ACC112 (cell line): ENCODE measurements around the gene ADAMTS18.
"Not testable (repeated sequence)": the region's sequence is repeated elsewhere in the genome, so short reads cannot be mapped to it uniquely, and the experiment has no call there.

Experiments used
- H2AFZ ChIP-seq: fragments of 200-600 bp; sonication (generic); one replicate; pipeline ENCODE4 v1.6.0; 2017; ENCODE audit warnings: antibody characterized with exemption, low read length; ENCODE audit not compliant: unreplicated experiment
- H3K27ac ChIP-seq: fragments of 200-600 bp; sonication (generic); 2 replicates; pipeline ENCODE4 v1.5.1; 2014; ENCODE audit warnings: low read depth, mild to moderate bottlenecking, antibody characterized with exemption, low read length, moderate library complexity
- H3K27me3 ChIP-seq: fragments of 200-600 bp; sonication (generic); 2 replicates; pipeline ENCODE4 v1.6.1; 2014; ENCODE audit warnings: mild to moderate bottlenecking, antibody characterized with exemption, low read length, moderate library complexity, mixed read lengths; ENCODE audit not compliant: insufficient read depth
- H3K36me3 ChIP-seq: fragments of 200-600 bp; sonication (generic); 2 replicates; pipeline ENCODE4 v1.6.1; 2016; ENCODE audit warnings: mild to moderate bottlenecking, antibody characterized with exemption, low read length, moderate library complexity, mixed read lengths; ENCODE audit not compliant: insufficient read depth
- H3K4me1 ChIP-seq: fragments of 200-600 bp; sonication (generic); one replicate; pipeline ENCODE4 v1.6.1; 2016; ENCODE audit warnings: low read length, mixed read lengths; ENCODE audit not compliant: insufficient read depth, unreplicated experiment, control insufficient read depth
- H3K4me3 ChIP-seq: fragments of 200-600 bp; sonication (generic); 2 replicates; pipeline ENCODE4 v1.5.1; 2014; ENCODE audit warnings: mild to moderate bottlenecking, low read depth, low read length
- H3K79me2 ChIP-seq: fragments of 200-600 bp; sonication (generic); one replicate; pipeline ENCODE4 v1.6.0; 2016; ENCODE audit warnings: low read length; ENCODE audit not compliant: control insufficient read depth, unreplicated experiment, insufficient read depth

The ADAMTS18 gene, protein sequence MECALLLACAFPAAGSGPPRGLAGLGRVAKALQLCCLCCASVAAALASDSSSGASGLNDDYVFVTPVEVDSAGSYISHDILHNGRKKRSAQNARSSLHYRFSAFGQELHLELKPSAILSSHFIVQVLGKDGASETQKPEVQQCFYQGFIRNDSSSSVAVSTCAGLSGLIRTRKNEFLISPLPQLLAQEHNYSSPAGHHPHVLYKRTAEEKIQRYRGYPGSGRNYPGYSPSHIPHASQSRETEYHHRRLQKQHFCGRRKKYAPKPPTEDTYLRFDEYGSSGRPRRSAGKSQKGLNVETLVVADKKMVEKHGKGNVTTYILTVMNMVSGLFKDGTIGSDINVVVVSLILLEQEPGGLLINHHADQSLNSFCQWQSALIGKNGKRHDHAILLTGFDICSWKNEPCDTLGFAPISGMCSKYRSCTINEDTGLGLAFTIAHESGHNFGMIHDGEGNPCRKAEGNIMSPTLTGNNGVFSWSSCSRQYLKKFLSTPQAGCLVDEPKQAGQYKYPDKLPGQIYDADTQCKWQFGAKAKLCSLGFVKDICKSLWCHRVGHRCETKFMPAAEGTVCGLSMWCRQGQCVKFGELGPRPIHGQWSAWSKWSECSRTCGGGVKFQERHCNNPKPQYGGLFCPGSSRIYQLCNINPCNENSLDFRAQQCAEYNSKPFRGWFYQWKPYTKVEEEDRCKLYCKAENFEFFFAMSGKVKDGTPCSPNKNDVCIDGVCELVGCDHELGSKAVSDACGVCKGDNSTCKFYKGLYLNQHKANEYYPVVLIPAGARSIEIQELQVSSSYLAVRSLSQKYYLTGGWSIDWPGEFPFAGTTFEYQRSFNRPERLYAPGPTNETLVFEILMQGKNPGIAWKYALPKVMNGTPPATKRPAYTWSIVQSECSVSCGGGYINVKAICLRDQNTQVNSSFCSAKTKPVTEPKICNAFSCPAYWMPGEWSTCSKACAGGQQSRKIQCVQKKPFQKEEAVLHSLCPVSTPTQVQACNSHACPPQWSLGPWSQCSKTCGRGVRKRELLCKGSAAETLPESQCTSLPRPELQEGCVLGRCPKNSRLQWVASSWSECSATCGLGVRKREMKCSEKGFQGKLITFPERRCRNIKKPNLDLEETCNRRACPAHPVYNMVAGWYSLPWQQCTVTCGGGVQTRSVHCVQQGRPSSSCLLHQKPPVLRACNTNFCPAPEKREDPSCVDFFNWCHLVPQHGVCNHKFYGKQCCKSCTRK (N-terminal part only)

DNA sequence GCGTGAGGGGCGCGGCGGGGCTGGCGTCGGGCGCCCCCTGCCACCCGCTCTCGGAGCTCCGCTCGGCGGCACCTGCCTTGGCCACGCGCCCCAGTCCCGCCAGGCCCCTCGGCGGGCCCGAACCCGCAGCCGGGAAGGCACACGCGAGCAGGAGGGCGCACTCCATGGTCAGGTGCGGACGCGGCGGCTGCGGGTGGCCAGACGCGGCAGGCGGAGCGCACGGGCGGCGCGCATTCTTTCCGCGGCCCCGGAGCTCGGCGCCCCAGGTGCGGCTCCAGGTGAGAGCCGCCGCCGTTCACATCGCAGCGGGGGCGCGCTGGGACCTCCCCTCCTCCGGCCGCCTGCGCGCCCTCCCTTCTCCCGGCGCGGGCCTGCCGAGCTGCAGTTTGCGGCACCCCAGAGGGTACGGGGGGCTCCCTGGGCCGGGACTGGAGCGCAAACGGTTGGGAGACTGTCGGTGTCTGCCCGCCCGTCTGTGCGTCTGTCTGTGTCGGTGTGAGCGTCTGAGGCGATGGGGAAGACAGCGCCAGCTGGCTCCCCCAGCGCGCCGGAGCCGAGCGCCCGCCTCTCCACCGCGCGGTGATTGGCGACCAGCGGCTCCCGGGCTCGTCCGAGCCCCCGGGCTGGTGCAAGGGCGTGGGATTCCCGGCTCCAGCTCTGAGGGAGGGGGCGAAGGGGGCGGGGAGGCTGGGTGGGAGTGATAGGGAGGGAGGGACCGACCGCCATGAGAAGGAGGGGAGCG is at the start of gene ADAMTS18:
ADAMTS18 (minus strand) TSS at position 505 of the 742 bp plus-strand sequence; CDS start at position 166, 339 bp downstream.
- H3K27ac ChIP-seq = no peak within 1 kb of the TSS
- H3K4me3 ChIP-seq = no peak within 1 kb of the TSS
- no peaks in the 10 kb centered on the region for H3K79me2 ChIP-seq
- peaks cover 92% of the 10 kb centered on the region for H3K27me3 ChIP-seq
- H3K4me1 ChIP-seq = no peaks in the 10 kb centered on the region
- no peaks in the 10 kb centered on the region for H3K36me3 ChIP-seq
- no peak within 1 kb of the TSS for H2AFZ ChIP-seq

DNA sequence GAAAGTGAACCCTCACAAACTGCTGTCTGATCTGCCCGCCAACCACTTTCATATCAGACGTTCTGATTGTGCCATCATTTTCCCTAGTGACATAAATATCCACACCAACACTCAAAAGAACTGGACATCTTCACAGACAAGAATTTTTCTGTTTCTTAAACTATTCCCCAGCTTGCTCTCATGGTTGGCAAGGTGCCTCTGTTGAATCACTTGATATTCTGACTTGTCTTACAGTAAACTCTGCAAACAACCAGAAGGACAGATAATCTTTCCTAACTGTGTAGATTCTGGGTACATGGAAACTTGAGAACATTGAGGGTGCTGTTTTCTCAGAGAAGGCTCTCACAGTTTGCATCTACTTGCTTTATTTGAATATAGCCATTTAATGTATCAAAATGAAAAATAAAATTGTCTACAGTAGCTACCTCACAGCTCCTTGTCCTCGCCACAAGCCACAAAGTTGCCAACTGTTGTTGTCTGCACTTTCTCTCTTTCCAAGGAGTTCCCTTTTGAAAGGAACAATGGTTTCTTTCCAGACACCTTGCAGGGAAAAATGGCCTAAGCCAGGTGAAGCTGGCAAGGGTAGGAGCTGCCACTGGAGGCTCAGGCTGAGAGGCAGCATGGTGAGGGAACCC is 46.0 kb upstream of the ADAMTS18 start:
- Histone ChIP-seq H3K4me3 (no peak overlapping the region), H3K79me2 (no peaks in the 10 kb centered on the region), H3K27ac (no peak overlapping the region), H2AFZ (no peak overlapping the region), H3K27me3 (peaks cover 38% of the 10 kb centered on the region), H3K36me3 (no peaks in the 10 kb centered on the region), H3K4me1 (no peaks in the 10 kb centered on the region)

DNA sequence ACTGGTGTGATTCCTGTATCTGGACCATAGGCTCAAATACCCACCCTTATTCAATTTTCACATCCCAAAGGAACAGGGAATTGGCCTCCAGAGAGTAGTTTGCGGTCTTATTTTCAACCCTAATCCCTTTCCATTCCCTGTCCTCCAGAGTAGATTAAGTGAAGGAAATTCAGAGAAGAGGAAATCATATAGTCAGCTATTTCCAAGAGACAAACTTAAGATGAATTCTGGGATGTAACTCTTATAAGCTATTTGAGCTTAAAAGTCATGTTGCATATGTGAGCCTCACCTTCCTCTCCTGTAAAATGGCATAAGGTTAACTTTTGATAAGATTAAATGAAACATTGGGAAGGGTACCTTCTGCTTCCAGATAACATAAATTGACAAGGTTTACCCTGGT is 37.4 kb upstream of the ADAMTS18 start:
- Histone ChIP-seq H3K79me2 (no peaks in the 10 kb centered on the region), H3K4me3 (no peak overlapping the region), H3K36me3 (no peaks in the 10 kb centered on the region), H3K4me1 (no peaks in the 10 kb centered on the region), H3K27me3 (peaks cover 33% of the 10 kb centered on the region), H3K27ac (no peak overlapping the region), H2AFZ (no peak overlapping the region)

DNA sequence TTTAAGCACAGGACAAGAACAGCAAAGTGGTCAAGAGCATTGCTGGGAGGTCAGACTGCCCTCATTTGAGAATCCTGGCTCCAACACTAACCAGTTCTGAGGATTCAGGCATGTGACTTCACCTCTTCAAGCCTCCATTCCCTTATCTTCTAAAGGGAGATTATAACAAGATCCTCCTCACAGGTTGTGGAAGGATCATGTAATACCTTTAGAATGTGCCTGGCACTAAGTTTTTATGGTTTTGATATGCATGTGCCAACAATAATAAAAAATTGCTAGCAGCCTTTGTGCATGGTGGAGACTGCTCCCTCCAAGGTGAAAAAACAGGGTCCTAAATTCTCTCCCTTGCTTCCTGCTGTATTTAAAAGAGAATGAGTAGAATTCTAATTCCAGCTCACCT is 36.0 kb upstream of the ADAMTS18 start:
- no peaks in the 10 kb centered on the region for H3K4me1 ChIP-seq
- no peak overlapping the region for H3K4me3 ChIP-seq
- no peak overlapping the region for H2AFZ ChIP-seq
- no peak overlapping the region for H3K27ac ChIP-seq
- H3K36me3 ChIP-seq = no peaks in the 10 kb centered on the region
- H3K27me3 ChIP-seq = peaks cover 33% of the 10 kb centered on the region
- no peaks in the 10 kb centered on the region for H3K79me2 ChIP-seq

DNA sequence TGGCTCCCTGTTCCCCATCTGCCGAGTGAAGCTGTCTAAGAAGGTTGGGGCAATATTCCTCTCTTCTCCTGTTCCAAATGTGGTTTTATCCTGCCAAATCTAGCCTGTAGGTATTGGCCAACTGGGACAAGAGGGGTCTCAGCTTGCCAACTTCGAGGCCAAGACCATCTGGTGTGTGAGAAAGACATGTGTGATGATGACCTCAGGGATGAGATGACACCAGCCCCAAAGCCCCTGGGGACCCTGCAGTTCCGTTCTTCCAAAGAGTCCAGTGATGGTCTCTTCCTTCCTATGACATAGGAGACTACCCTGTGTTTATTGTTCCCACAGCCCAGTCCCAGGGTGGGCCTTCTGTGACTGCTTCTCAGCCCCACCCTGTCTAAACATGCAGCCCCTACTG is 34.8 kb upstream of the ADAMTS18 start:
- Histone ChIP-seq H2AFZ (no peak overlapping the region), H3K79me2 (no peaks in the 10 kb centered on the region)

DNA sequence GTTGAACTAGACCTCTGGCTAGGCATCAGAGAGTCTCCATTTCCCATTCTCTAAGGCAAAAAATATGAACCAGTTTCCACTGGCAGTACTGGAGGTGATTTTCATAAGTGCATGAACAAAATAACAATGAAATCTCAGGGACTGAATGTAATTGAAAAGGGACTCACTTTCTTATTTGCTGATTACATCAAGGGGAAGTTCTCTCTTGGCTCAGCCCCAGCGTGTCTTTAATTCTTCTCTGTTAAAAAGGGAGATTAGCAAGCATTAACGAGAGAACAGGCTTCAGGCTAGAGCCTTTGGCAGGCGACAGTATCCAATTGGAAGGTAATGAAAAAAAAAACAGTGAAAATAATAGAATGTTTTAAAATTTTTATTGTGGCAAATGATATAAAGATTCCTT is 34.0 kb upstream of the ADAMTS18 start:
- H3K4me3 ChIP-seq = no peak overlapping the region
- no peaks in the 10 kb centered on the region for H3K4me1 ChIP-seq
- H2AFZ ChIP-seq = no peak overlapping the region
- H3K79me2 ChIP-seq = no peaks in the 10 kb centered on the region
- peaks cover 33% of the 10 kb centered on the region for H3K27me3 ChIP-seq
- no peak overlapping the region for H3K27ac ChIP-seq
- no peaks in the 10 kb centered on the region for H3K36me3 ChIP-seq

More for the DNA sequence above, 34.8 kb upstream of the ADAMTS18 start:
- no peak overlapping the region for H3K4me3 ChIP-seq
- H3K27me3 ChIP-seq = peaks cover 33% of the 10 kb centered on the region
- H3K36me3 ChIP-seq = no peaks in the 10 kb centered on the region
- H3K4me1 ChIP-seq = no peaks in the 10 kb centered on the region
- H3K27ac ChIP-seq = no peak overlapping the region

DNA sequence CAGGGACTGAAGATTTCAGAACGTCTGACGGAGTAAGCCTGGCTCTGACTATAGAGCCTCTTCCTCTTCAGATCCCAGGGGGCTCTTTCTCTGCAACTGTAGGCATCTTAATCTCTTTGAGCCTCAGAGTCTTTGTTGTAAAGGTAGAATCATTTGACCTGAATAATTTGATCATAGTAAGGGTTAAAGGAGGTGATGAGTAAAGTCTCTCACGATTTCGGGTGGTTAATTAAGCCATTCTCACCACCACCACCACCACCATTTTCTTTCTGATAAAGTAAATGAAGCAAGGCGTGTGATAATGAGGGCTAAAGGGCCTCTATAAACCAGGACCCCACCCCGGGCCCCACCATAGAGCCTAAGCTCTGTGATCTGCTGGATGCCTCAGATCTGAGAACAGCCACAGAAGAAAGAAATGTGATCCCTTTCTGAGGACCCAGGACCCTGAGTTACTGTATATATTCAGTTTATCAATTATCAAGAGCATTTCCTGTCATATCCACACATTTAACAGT is 33.0 kb upstream of the ADAMTS18 start:
- Histone ChIP-seq H3K4me3 (no peak overlapping the region), H3K4me1 (no peaks in the 10 kb centered on the region), H3K79me2 (no peaks in the 10 kb centered on the region), H3K27me3 (peaks cover 33% of the 10 kb centered on the region), H2AFZ (no peak overlapping the region), H3K36me3 (no peaks in the 10 kb centered on the region), H3K27ac (no peak overlapping the region)

DNA sequence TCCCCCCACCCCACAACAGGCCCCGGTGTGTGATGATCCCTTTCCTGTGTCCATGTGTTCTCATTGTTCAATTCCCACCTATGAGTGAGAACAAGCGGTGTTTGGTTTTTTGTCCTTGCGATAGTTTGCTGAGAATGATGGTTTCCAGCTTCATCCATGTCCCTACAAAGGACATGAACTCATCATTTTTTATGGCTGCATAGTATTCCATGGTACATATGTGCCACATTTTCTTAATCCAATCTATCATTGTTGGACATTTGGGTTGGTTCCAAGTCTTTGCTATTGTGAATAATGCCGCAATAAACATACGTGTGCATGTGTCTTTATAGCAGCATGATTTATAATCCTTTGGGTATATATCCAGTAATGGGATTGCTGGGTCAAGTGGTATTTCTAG is 28.8 kb upstream of the ADAMTS18 start:
- not testable (repeated sequence) for H2AFZ ChIP-seq, H3K79me2 ChIP-seq, H3K4me3 ChIP-seq, H3K27ac ChIP-seq, H3K4me1 ChIP-seq, H3K36me3 ChIP-seq
- H3K27me3 ChIP-seq = peaks cover 16% of the 10 kb centered on the region; the same call in 1 of the 2 replicates

DNA sequence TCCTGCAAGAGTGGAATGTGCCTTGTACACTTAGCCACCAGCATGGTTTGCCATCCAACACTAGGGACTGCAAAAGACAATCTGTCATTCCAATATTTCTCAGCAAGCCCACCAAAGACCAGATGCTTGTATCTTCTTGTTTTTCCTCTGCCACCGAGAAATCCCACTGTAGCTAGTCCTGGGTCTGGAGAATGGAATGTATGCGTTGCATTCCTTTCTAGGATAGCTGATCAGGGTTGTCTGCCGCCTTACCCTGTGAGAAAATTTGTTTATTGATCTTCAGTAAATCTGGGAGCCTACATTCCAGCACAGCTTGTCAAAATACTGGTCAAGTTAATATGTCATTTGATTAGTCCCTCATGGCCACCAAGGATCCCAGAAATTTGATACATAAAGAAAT is 28.1 kb upstream of the ADAMTS18 start:
- peaks cover 13% of the 10 kb centered on the region; the same call in 1 of the 2 replicates for H3K27me3 ChIP-seq
- H2AFZ ChIP-seq = no peak overlapping the region
- no peak overlapping the region for H3K27ac ChIP-seq
- no peaks in the 10 kb centered on the region for H3K79me2 ChIP-seq
- no peaks in the 10 kb centered on the region for H3K36me3 ChIP-seq
- no peak overlapping the region for H3K4me3 ChIP-seq
- H3K4me1 ChIP-seq = no peaks in the 10 kb centered on the region
